K562 (cell line): Measurements from ENCODE around the gene KCNK16. TPM values are rescaled to one million over a fixed set of nuclear protein-coding genes. Genes with fewer than 3 reads are reported as not detected.

Experiments
- ATAC-seq: fragments of 200-7000 bp; cut with Tn5 transposase; 3 replicates; pipeline ENCODE4 v1.9.1; 2020; ENCODE audit warnings: moderate library complexity
- BruUV-seq: library from RNA; stranded (reverse); fragments of 400-500 nt; replicated peaks from 2 replicates; lab custom pipeline; 2021; lab: Mats Ljungman, UMichigan
- CTCF ChIA-PET: fragments of 300-600 bp; formaldehyde crosslinking; extraction: SDS; loops from one replicate; lab custom pipeline; 2021; ENCODE audit warnings: low intra/inter-chr PET ratio; lab: Yijun Ruan, JAX
- POLR2A ChIA-PET: fragments of 300-600, 350-650 bp; sonication (Branson Sonifier 250); formaldehyde crosslinking; extraction: SDS; loops from one replicate; lab custom pipeline; 2021; ENCODE audit warnings: antibody characterized with exemption, inconsistent platforms; lab: Yijun Ruan, JAX
- DNase-seq, 4 experiments: peaks; one replicate each; pipeline versions ENCODE4 v3.0.0 to v3.0.0-alpha.2; 2011 to 2018; ENCODE audit warnings: low spot score in 3 of 4, mixed read lengths in 3 of 4; ENCODE audit errors: extremely low read depth in 1 of 4
- FAIRE-seq: peaks from 2 replicates; lab custom pipeline; 2011; peaks lifted over from hg19 to GRCh38; lab: Jason Lieb, UNC
- H2AFZ ChIP-seq: 2 replicates; pipeline ENCODE4 v1.6.0; 2011; ENCODE audit warnings: low read depth, low read length, control low read depth, inconsistent platforms
- H3K27ac ChIP-seq: fragments of 200-600 bp; 3 replicates; pipeline ENCODE4 v1.8.0; 2011; ENCODE audit warnings: low read depth, mild to moderate bottlenecking, control low read depth, inconsistent platforms, low read length, moderate library complexity, mixed read lengths; ENCODE audit errors: extremely low read depth
- H3K27me3 ChIP-seq, 2 experiments: fragments of 300-600 bp in 1 of 2; 2 replicates in 1 of 2; 3 replicates in 1 of 2; pipeline versions ENCODE4 v1.6.0 to v1.8.0; 2011; ENCODE audit warnings: inconsistent platforms in 2 of 2, low read length in 2 of 2, mild to moderate bottlenecking in 1 of 2, mixed read lengths in 1 of 2, moderate library complexity in 1 of 2; ENCODE audit not compliant: control insufficient read depth in 2 of 2, insufficient read depth in 2 of 2
- H3K36me3 ChIP-seq: fragments of 300-600 bp; 3 replicates; pipeline ENCODE4 v1.8.0; 2011; ENCODE audit warnings: mild to moderate bottlenecking, low read length, inconsistent platforms; ENCODE audit not compliant: control insufficient read depth, insufficient read depth
- H3K4me1 ChIP-seq, 2 experiments: fragments of 200-600 bp in 1 of 2; replicated peaks in 1 of 2; 2 replicates in 1 of 2; 3 replicates in 1 of 2; pipeline versions ENCODE4 v1.5.1 to v1.8.0; 2011; ENCODE audit warnings: inconsistent platforms in 2 of 2, low read length in 2 of 2, mild to moderate bottlenecking in 1 of 2, mixed read lengths in 1 of 2, moderate library complexity in 1 of 2; ENCODE audit not compliant: control insufficient read depth in 2 of 2, insufficient read depth in 2 of 2
- H3K4me2 ChIP-seq: 2 replicates; pipeline ENCODE4 v1.6.1; 2011; ENCODE audit warnings: low read length, control low read depth, inconsistent platforms, mixed read lengths; ENCODE audit not compliant: insufficient read depth
- H3K4me3 ChIP-seq: fragments of 200-600 bp; sonication (generic), shearing (Covaris generic); 2 replicates; pipeline ENCODE4 v1.5.1; 2016; ENCODE audit warnings: control low read depth, inconsistent platforms
- H3K79me2 ChIP-seq: fragments of 200-600 bp; 3 replicates; pipeline ENCODE4 v1.8.0; 2011; ENCODE audit warnings: low read length, inconsistent platforms; ENCODE audit not compliant: control insufficient read depth, insufficient read depth
- H3K9ac ChIP-seq, 2 experiments: 2 replicates each; pipeline versions ENCODE4 v1.6.0 to v1.6.1; 2011; ENCODE audit warnings: low read depth in 2 of 2, low read length in 2 of 2, control low read depth in 1 of 2, inconsistent platforms in 1 of 2, mild to moderate bottlenecking in 1 of 2, mixed read lengths in 1 of 2; ENCODE audit not compliant: insufficient read depth in 1 of 2
- H3K9me1 ChIP-seq: one replicate; pipeline ENCODE4 v1.6.0; 2011; ENCODE audit warnings: inconsistent platforms, mild to moderate bottlenecking, low read length, moderate library complexity; ENCODE audit not compliant: control insufficient read depth, insufficient read depth
- H3K9me3 ChIP-seq: replicated peaks from 2 replicates; pipeline ENCODE4 v1.5.1; 2011; ENCODE audit warnings: low read depth, low read length, inconsistent platforms; ENCODE audit not compliant: control insufficient read depth, insufficient read depth
- H4K20me1 ChIP-seq: replicated peaks from 2 replicates; pipeline ENCODE4 v1.6.1; 2011; ENCODE audit warnings: low read length, inconsistent platforms, mixed read lengths; ENCODE audit not compliant: control insufficient read depth, insufficient read depth
- CBX8 ChIP-seq: fragments of 200-600 bp; sonication (generic); IDR thresholded peaks from 2 replicates; pipeline ENCODE4 v1.6.1; 2012; ENCODE audit warnings: borderline replicate concordance, mixed run types, low read depth, mild to moderate bottlenecking, moderate library complexity, mixed read lengths, low read length, control low read depth, inconsistent platforms; ENCODE audit not compliant: poor library complexity, severe bottlenecking; ENCODE audit errors: extremely low read depth
- FIP1L1 ChIP-seq: fragments of 200-400 bp; formaldehyde crosslinking; IDR thresholded peaks from 2 replicates; pipeline ENCODE4 v1.6.1; 2018; ENCODE audit warnings: mild to moderate bottlenecking, low read depth, low read length; ENCODE audit not compliant: poor library complexity, severe bottlenecking
- HLTF ChIP-seq: fragments of 450-650 bp; IDR thresholded peaks from 2 replicates; pipeline ENCODE4 v1.6.1; 2016
- HMGXB4 ChIP-seq: sonication (generic); formaldehyde crosslinking; IDR thresholded peaks from 2 replicates; pipeline ENCODE4 v1.8.1; 2023; ENCODE audit warnings: mild to moderate bottlenecking, missing genetic modification reagents
- RAD21 ChIP-seq, 2 experiments: fragments of 250-450 bp in 1 of 2; fragments of 450-650 bp in 1 of 2; sonication (Bioruptor Pico) in 1 of 2; formaldehyde crosslinking in 1 of 2; IDR thresholded peaks in 1 of 2; conservative IDR thresholded peaks in 1 of 2; 2 replicates each; pipeline versions ENCODE4 v1.4.0 to v1.8.0; 2020 to 2022; ENCODE audit warnings: mild to moderate bottlenecking in 2 of 2, moderate library complexity in 1 of 2
- RBBP5 ChIP-seq: fragments of 200-600 bp; sonication (generic); IDR thresholded peaks from 2 replicates; pipeline ENCODE4 v1.6.1; 2012; ENCODE audit warnings: borderline replicate concordance, mild to moderate bottlenecking, low read length, control low read depth, inconsistent platforms; ENCODE audit not compliant: insufficient read depth, poor library complexity, severe bottlenecking
- TFAM ChIP-seq: fragments of 250-450 bp; sonication (Bioruptor Pico); conservative IDR thresholded peaks from 2 replicates; pipeline ENCODE4 v1.5.0; 2021; ENCODE audit warnings: mild to moderate bottlenecking, moderate library complexity
- ZBTB11 ChIP-seq, 3 experiments: fragments of 200-800 bp in 1 of 3; fragments of 250-450 bp in 1 of 3; fragments of 450-650 bp in 1 of 3; sonication (Bioruptor Pico) in 1 of 3; sonication (Bioruptor generic) in 1 of 3; formaldehyde crosslinking in 1 of 3; IDR thresholded peaks; 2 replicates each; pipeline versions ENCODE4 v1.6.1 to v1.8.0; 2016 to 2022; ENCODE audit warnings: mild to moderate bottlenecking in 2 of 3, missing genetic modification characterization in 2 of 3, missing compliant biosample characterization in 1 of 3, moderate library complexity in 1 of 3
- ZBTB9 ChIP-seq: fragments of 450-650 bp; formaldehyde crosslinking; IDR thresholded peaks from 2 replicates; pipeline ENCODE4 v1.4.0; 2020; ENCODE audit warnings: mild to moderate bottlenecking, moderate library complexity
- ZSCAN32 ChIP-seq: fragments of 450-650 bp; formaldehyde crosslinking; IDR thresholded peaks from 2 replicates; pipeline ENCODE4 v1.4.0; 2020; ENCODE audit warnings: mild to moderate bottlenecking, moderate library complexity
- WGBS: fragments of 100-300 bp; shearing (Covaris generic); methylation state at CpG from one replicate; pipeline ENCODE4 v1.1.6; 2016; ENCODE audit warnings: low coverage, mixed read lengths; ENCODE audit not compliant: insufficient coverage; ENCODE audit errors: missing lambda C conversion rate; 5-methylcytosine and 5-hydroxymethylcytosine counted together
- in situ Hi-C: fragments of 300-500 bp; cut with MboI; formaldehyde crosslinking; loops from 4 replicates; pipeline ENCODE4 v1.15.0; 2018; ENCODE audit warnings: inconsistent platforms, mixed read lengths
- intact Hi-C: fragments of 100-400 bp; cut with micrococcal nuclease; formaldehyde crosslinking; loops from 2 replicates; pipeline ENCODE4 v1.14.2; 2022
- polyA plus RNA-seq, 8 experiments: library from polyadenylated mRNA; depleted of rRNA in 4 of 8; stranded (reverse) in 5 of 8; unstranded in 3 of 8; fragments of >200 nt; fragmentation: Nextera tagmentation in 2 of 8; fragmentation: Illumina TruSeq in 1 of 8; extraction: Ambion mirVana in 2 of 8; extraction: Trizol in 1 of 8; gene quantifications; 2 replicates each; pipeline versions ENCODE4 v1.2.1 to v1.2.3, GENCODE V29; 2011 to 2014; ENCODE audit warnings: inconsistent platforms in 1 of 8, missing spikeins in 1 of 8
- total RNA-seq, 7 experiments: library from RNA; depleted of rRNA in 6 of 7; stranded (reverse); fragments of >200 nt in 6 of 7; fragmentation: Illumina TruSeq in 2 of 7; extraction: Trizol in 2 of 7; gene quantifications; 2 replicates each; pipeline versions ENCODE4 v1.2.1 to v1.2.3, GENCODE V29; 2011 to 2021; ENCODE audit warnings: low replicate concordance in 1 of 7

KCNK16 gene
- total and polyA plus RNA-seq, 9 of the 15 experiments (the other 6 are each of a cell fraction or from before 2014, with no cell fraction given), result not detected

DNA sequence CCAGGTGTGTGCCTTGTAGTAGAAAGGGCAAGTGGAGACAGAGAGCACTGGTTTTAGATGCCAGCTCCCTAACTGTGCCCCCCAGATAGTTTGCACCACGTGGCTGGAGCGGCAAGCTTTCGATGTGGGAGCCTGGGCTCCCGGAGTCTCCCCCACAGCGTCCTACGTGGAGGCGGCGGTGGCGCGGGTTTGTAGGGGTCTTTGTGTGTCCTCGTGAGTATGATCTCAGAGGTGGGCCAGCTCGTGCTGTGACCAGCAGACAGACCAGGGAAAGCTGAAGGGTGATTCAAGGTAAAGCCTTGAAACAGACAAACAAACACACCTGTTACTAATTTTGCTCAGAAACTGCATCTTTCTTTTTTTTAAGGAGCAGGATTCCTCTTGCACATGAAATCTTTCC, 5.6 kb upstream of the KCNK16 start:
- ChIA-PET POLR2A (no interaction called here), CTCF (no interaction called here)
- ATAC-seq, result no peak
- Histone ChIP-seq H3K27me3 (peaks cover 24 to 51% of the 10 kb centered on the region in 2 experiments; a peak in 4 of 5 replicates), H3K79me2 (no peaks in the 10 kb centered on the region), H3K4me1 (no peaks in the 10 kb centered on the region), H3K9me3 (no peaks in the 10 kb centered on the region), H3K4me3 (no peak overlapping the region), H3K4me2 (no peak overlapping the region), H3K9ac (no peak overlapping the region), H3K9me1 (no peaks in the 10 kb centered on the region), H3K36me3 (no peaks in the 10 kb centered on the region), H3K27ac (no peak overlapping the region), H4K20me1 (peaks cover 3% of the 10 kb centered on the region; the same call in 1 of the 2 replicates), H2AFZ (no peak overlapping the region)
- in situ Hi-C loops (no loop called here), intact Hi-C loops (no loop called here)
- 1% methylated on average over 12 of the region's 12 CpGs for WGBS
- FAIRE-seq, result no peak
- DNase-seq, result no peak
- BruUV-seq, result no TSS peak
- TF ChIP-seq TFAM (CRISPR knock-in tag), result no peak
- TF ChIP-seq FIP1L1, result no peak
- no peak for TF ChIP-seq ZSCAN32 (CRISPR knock-in tag)
- TF ChIP-seq HLTF, result no peak
- no peak for TF ChIP-seq CBX8
- no peak for TF ChIP-seq RBBP5
- no peak for TF ChIP-seq ZBTB9 (CRISPR knock-in tag)
- no peak for TF ChIP-seq RAD21 (CRISPR knock-in tag; conservative IDR thresholded peaks at IDR 0.05 in 1 of 2, IDR thresholded peaks at IDR 0.05 in 1 of 2)
- TF ChIP-seq HMGXB4 (CRISPR knock-in tag), result no peak
- TF ChIP-seq ZBTB11 (CRISPR knock-in tag; IDR thresholded peaks at IDR 0.05), result no peak
